GM12864 (cell line): Measurements from ENCODE around the gene MCTP1.

Experiments
- DNase-seq: peaks from one replicate; pipeline ENCODE4 v3.0.0-alpha.2; 2011; ENCODE audit warnings: low read depth
- H3K4me3 ChIP-seq: 2 replicates; pipeline ENCODE4 v1.5.1; 2011; ENCODE audit warnings: mild to moderate bottlenecking, low read depth, low read length, control low read depth
- CTCF ChIP-seq: IDR thresholded peaks from 2 replicates; pipeline ENCODE4 v1.5.1; 2011; ENCODE audit warnings: low read depth, mild to moderate bottlenecking, moderate library complexity, low read length, control low read depth, inconsistent platforms; ENCODE audit errors: missing control alignments

The MCTP1 gene

GRCh38 chr5:95029569-95030366 is 255.1 kb downstream of the MCTP1 start:
- no peak overlapping the region for H3K4me3 ChIP-seq
- TF ChIP-seq CTCF = no peak
- peak; percentile 33 for DNase-seq

- DNase-seq = no peak
- TF ChIP-seq CTCF = no peak
- H3K4me3 ChIP-seq = peak overlapping the region; percentile 3; the same call in 1 of the 2 replicates
Observed at GRCh38 chr5:95027775-95028174, 257.1 kb downstream of the MCTP1 start.

GRCh38 chr5:95027151-95027721 is 257.7 kb downstream of the MCTP1 start:
- no peak for TF ChIP-seq CTCF
- peak overlapping the region; percentile 3; the same call in 1 of the 2 replicates for H3K4me3 ChIP-seq
- DNase-seq = no peak

- TF ChIP-seq CTCF = no peak
- no peak overlapping the region for H3K4me3 ChIP-seq
Observed at GRCh38 chr5:95026718-95027117, 258.2 kb downstream of the MCTP1 start.

GRCh38 chr5:95022967-95023695 is 261.8 kb downstream of the MCTP1 start:
- no peak for DNase-seq
- no peak overlapping the region for H3K4me3 ChIP-seq
- no peak for TF ChIP-seq CTCF

More at GRCh38 chr5:95026718-95027117, 258.2 kb downstream of the MCTP1 start:
- DNase-seq = no peak

GRCh38 chr5:95020345-95020744 is 264.5 kb downstream of the MCTP1 start:
- no peak for DNase-seq
- no peak for TF ChIP-seq CTCF

More at GRCh38 chr5:95020345-95020744, 264.5 kb downstream of the MCTP1 start:
- H3K4me3 ChIP-seq = no peak overlapping the region
